NB4 (cell line): ENCODE measurements around the gene CLEC7A.
A peak's percentile ranks its signal among the peaks of the same experiment; 100 is the strongest.

ENCODE experiments used
- MYC ChIP-seq: IDR thresholded peaks from 2 replicates; pipeline ENCODE4 v1.6.1; 2011; ENCODE audit warnings: low read depth, low read length
- TF ChIP-seq, protein P1 (sequence below): IDR thresholded peaks from one replicate; pipeline ENCODE4 v1.5.1; 2012; ENCODE audit warnings: low read depth, low read length
- TF ChIP-seq, protein P2 (sequence below): IDR thresholded peaks from 2 replicates; pipeline ENCODE4 v1.6.1; 2011; ENCODE audit warnings: low read depth, low read length

DNA sequence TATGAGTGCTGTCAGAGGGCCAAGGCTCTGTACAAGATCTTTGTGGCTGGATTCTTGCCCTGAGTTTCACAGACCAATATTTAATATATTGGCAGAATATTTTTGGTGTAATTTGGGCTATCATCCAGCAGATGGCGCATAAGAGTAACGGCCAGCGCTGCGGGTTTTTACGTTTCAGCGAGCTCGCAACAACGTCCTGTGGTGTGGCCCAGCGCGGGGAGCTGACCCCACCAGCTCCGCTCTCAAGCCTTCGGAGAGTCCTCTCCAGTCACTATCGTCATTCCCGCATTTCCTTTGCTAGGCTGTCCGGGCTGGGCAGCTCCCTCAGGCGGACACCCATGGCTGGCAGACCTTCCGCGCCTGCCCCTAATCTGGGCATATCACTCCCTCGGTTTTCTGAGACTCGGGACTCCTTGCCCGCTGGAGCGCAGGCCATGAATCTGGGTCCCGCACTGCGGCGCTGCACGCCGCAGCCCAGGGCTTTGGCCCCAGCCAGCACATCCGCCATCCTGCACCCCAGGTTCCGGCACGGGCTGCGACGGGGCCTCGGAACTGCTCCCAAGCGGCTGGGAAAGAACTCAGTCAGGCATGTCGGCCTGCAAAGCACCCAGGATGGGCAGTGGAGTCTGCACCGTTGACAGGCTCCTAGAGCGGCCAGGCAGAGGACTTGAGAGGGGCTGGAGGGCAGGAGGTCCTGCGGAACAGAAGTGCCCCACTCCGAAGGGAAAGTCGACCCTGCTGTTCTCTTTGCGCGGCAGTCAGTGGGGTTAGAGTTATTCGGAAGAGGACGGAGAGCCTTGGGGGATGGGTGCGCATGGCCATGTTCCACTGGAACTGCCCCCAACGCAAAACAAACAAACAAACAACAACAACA lies 23.5 kb upstream of the CLEC7A start:
- TF ChIP-seq MYC: 0 out of 2 replicates have a peak, but pooled peaks have one; percentile 6
- TF ChIP-seq, protein P1, sequence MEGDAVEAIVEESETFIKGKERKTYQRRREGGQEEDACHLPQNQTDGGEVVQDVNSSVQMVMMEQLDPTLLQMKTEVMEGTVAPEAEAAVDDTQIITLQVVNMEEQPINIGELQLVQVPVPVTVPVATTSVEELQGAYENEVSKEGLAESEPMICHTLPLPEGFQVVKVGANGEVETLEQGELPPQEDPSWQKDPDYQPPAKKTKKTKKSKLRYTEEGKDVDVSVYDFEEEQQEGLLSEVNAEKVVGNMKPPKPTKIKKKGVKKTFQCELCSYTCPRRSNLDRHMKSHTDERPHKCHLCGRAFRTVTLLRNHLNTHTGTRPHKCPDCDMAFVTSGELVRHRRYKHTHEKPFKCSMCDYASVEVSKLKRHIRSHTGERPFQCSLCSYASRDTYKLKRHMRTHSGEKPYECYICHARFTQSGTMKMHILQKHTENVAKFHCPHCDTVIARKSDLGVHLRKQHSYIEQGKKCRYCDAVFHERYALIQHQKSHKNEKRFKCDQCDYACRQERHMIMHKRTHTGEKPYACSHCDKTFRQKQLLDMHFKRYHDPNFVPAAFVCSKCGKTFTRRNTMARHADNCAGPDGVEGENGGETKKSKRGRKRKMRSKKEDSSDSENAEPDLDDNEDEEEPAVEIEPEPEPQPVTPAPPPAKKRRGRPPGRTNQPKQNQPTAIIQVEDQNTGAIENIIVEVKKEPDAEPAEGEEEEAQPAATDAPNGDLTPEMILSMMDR: peak; percentile 59
- TF ChIP-seq, protein P2, sequence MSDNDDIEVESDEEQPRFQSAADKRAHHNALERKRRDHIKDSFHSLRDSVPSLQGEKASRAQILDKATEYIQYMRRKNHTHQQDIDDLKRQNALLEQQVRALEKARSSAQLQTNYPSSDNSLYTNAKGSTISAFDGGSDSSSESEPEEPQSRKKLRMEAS: no peak
